HT-29 (cell line): Measurements from ENCODE around the gene SFRP2. TPM values are rescaled to one million over a fixed set of nuclear protein-coding genes. Genes with fewer than 3 reads are reported as not detected.

Experiments
- DNase-seq: peaks from one replicate; pipeline ENCODE4 v3.0.0-alpha.2; 2015; ENCODE audit warnings: low spot score
- total RNA-seq: library from RNA; depleted of rRNA; stranded (reverse); fragments of >200 nt; shearing (Covaris generic); gene quantifications from 2 replicates; pipeline ENCODE4 v1.2.3, GENCODE V29; 2014

The SFRP2 gene
- total RNA-seq, 1 experiment from 2014 or later: not detected

- no peak for DNase-seq
These were observed 15.6 kb downstream of the SFRP2 start for GRCh38 chr4:153773236-153773690.

GRCh38 chr4:153771046-153771445, 17.8 kb downstream of the SFRP2 start:
- no peak for DNase-seq

GRCh38 chr4:153766758-153767157, 22.1 kb downstream of the SFRP2 start:
- no peak for DNase-seq

GRCh38 chr4:153765894-153766293, 23.0 kb downstream of the SFRP2 start:
- DNase-seq: no peak

GRCh38 chr4:153764601-153765368, 24.1 kb downstream of the SFRP2 start:
- DNase-seq: no peak

- DNase-seq: no peak
These were observed 25.5 kb downstream of the SFRP2 start for GRCh38 chr4:153763404-153763803.

GRCh38 chr4:153759407-153760316, 29.2 kb downstream of the SFRP2 start, which contains the start of gene RNF175:
Gene RNF175 (minus strand): TSS chr4:153760024. CDS start chr4:153759862, 162 bp downstream.
- DNase-seq: no peak

GRCh38 chr4:153758688-153759406, 30.0 kb downstream of the SFRP2 start:
- DNase-seq: no peak

GRCh38 chr4:153758136-153758535, 30.7 kb downstream of the SFRP2 start:
- DNase-seq: no peak

- DNase-seq: no peak
These were observed 31.5 kb downstream of the SFRP2 start for GRCh38 chr4:153757407-153757806.

GRCh38 chr4:153755186-153755585, 33.7 kb downstream of the SFRP2 start:
- DNase-seq: no peak

GRCh38 chr4:153750197-153750817, 38.6 kb downstream of the SFRP2 start:
- DNase-seq: peak; percentile 58

GRCh38 chr4:153748378-153748777, 40.5 kb downstream of the SFRP2 start:
- DNase-seq: no peak

- no peak for DNase-seq
These were observed 41.4 kb downstream of the SFRP2 start for GRCh38 chr4:153747406-153747955.

GRCh38 chr4:153745651-153746050, 43.2 kb downstream of the SFRP2 start:
- DNase-seq: no peak

- no peak for DNase-seq
These were observed 47.3 kb downstream of the SFRP2 start for GRCh38 chr4:153741541-153741940.

- no peak for DNase-seq
These were observed 52.9 kb downstream of the SFRP2 start for GRCh38 chr4:153735906-153736461.

GRCh38 chr4:153733751-153734448, 55.0 kb downstream of the SFRP2 start:
- DNase-seq: no peak

- no peak for DNase-seq
These were observed 57.6 kb downstream of the SFRP2 start for GRCh38 chr4:153731239-153731638.
